ENCODE results near the gene ANKS1A. TPM values are rescaled to one million over a fixed set of nuclear protein-coding genes. Genes with fewer than 3 reads are reported as not detected.

The ANKS1A gene
- total RNA-seq, 1 donor from 2014 or later: 12.2 TPM

GRCh38 chr6:35034411-35035191 is 145.5 kb downstream of the ANKS1A start:
- FAIRE-seq (no peak), DNase-seq (ENCODE audit: low spot score in 2 of 2) (no peak)

- FAIRE-seq: no peak
- DNase-seq (ENCODE audit: low spot score in 2 of 2): no peak
Observed at GRCh38 chr6:35035481-35036030, 146.5 kb downstream of the ANKS1A start.

DNA sequence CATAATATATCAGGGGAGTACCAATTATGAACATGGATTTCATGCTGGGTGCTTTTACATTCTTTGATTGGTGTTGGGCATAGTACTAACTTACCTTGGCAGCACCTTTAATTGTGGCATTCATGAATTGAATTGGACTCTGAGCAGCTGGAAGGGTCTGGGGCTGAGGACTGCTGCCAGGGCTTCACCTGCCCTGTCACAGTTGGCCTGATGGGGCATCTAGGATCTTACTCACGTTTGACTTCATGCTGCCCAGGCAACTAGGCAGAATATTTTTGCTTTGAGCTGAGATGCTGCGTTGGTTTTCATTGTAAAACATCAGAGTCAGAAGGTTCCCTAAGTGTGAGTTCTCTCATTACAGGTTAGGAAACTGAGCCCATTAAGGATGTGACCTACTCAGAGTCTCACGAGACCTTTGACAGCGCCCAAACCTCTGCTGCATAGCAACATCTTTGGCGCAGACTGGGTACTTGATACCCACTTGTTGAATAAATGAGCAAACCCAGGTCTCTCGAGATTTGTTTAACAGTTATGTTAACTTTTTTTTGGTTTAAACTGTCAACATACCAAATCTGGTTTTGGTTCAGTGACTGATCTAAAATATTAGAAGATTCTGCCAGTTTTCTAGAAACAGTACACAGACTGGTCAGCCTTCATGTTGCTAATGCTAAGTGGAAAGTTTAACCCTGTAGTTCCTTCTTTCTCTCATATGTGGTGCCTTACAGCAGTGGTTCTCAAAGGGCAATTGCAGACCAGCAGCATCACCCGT is 147.2 kb downstream of the ANKS1A start:
- FAIRE-seq (no peak), DNase-seq (ENCODE audit: low spot score in 2 of 2) (no peak)

DNA sequence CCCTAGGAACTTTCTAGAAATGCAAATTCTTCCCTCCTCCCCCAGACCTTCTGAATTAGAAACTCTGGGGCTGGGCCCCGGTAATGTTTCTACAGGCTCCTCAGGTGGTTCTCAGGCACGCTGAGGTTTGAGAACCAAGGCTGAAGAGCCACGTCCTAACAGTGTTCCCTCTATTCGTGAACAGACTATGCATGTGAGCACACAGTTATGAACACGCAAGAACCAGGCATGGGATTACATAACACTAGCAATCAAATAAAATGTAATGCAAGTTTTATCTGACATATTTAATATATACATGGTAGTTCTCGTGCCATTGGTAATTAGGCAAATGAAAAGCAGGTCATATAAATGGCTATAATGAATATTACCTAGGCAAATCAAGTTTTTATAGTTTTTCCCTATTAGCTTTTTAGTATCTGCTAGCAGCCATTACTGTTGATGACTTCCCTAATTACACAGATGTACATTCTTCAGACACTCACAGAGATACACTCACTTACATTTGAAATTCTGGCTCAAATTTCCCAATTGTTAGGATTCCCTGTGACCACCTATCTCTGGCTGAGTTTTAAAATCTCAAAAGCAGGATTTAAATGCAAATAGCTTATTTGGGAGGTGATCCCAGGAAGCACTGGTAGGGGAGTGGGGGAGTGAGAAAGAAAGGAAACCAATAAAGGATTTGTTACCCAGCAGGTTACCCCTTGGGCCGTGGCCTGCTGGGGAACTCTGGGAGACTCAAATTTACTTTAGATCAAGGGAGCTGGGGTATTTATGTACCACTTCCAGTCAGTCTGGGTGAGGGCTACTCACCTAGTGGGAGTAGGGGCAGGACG is 148.0 kb downstream of the ANKS1A start:
- DNase-seq (ENCODE audit: low spot score in 2 of 2) (no peak), FAIRE-seq (no peak)

DNA sequence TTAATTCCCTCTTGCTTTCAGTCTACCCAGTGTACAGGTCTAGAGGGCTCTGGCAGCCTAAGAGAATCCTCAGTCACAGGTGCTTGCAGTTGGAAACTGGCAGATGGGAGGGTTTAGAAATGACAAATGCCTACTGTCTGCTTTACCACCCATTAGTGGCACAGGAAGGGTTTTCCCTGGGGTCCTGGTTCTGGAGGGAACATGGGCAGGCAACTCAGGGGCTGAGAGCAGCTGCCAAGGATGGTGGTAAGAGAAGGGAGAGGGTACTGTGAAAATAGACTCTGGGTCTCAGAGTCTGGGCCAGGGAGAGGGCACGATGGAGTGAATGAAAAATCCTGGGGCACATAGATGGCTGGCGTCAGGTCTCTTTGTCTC is 148.6 kb downstream of the ANKS1A start:
- FAIRE-seq: no peak
- no peak for DNase-seq (ENCODE audit: low spot score in 2 of 2)

DNA sequence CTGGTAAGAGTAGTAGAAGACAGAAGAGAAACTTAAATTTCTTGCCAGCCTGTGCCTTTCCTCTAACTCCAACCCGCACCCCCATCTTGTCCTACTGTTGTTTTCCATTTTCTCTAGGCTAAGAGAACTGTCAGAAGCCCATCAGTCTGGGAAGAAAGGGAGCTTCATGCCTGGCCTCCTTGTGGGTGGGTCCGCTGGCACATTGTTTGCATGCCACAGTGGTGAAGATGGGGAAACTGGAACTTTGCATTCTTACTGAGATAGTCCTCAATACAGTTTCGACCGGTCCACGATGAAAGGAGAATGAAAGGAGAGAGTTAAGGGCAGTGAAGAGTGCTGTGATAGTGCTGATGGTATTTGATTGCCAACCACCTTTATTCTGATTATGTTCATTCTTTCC is 149.0 kb downstream of the ANKS1A start:
- no peak for DNase-seq (ENCODE audit: low spot score in 2 of 2)

GRCh38 chr6:35040398-35040797 is 151.3 kb downstream of the ANKS1A start:
- no peak for DNase-seq (ENCODE audit: low spot score in 2 of 2)
- FAIRE-seq: no peak

More for the DNA sequence above, 149.0 kb downstream of the ANKS1A start:
- no peak for FAIRE-seq

- DNase-seq (ENCODE audit: low spot score in 2 of 2) (no peak), FAIRE-seq (no peak)
Observed at GRCh38 chr6:35041086-35041861, 152.2 kb downstream of the ANKS1A start.

DNA sequence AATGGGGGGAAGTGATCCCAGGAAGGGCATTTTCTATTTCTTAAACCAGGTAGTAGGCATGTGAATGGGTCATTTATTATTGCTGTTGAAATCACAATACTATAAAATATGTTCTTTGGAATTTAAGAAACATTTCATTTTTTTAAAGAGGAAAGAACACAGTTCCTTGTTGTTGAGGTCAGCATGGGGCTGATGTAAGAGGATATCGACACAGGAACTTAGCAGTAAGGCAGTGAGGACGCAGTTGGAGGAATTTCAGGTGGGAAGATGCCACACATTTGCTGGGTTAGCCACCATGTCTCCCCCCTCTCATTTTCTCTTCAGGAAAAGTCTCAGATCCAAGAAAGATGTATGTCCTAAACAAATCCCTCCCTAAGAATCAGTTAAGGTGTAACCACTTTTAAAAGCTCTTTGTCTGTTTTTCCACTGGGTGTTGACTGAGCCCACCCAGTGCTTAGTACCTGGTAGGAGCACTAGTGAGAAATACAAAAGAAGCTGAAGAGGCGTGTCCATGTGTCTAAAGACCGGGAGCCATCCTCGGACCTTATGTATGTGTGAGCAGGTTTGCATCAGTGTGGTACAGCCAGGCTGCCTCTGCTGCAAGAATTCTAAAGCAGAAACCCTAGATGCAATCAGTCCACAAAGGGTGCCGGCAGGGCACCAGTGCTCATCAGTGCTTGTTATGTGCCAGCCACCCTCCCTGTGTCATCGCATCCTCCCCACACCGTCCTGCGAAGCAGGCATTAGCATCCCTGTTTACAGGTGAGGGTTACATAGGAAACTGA is 153.2 kb downstream of the ANKS1A start:
- DNase-seq (ENCODE audit: low spot score in 2 of 2): no peak
- FAIRE-seq: no peak

DNA sequence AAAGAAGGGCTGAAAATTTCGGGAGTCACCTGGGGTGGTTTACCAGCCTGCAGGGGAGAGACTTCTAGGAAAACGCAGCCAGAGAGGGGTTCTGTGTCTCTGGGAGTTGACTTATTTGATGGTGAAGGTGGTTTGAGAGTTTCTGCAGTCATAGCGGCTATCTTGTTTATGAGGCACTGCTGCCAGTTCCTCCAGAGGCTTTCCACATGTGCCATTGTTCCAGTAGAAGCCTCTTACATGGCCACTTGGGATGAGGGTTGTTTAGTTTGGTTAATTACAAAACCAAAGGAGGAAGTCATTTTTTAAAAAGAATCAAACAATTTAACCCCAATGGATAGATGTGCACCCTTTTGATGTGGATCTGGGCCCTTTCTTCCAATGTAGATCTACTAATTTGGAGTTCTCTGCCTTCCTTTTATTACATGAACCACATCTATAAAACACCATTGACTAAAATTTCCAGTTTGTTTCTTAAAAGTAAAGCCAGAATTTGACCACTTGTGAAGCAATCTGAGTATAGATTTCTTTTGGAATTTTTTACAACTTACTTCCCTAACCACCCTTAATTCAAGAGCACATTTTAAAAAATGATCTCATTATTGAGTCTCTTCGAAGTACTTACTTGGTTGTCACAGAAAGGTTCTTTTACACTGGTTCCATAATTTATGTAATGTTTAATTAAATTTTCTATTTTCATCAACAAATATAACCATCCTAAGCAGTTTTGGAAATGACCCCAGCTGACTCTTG is 154.5 kb downstream of the ANKS1A start:
- no peak for FAIRE-seq
- DNase-seq (ENCODE audit: low spot score in 2 of 2): no peak

DNA sequence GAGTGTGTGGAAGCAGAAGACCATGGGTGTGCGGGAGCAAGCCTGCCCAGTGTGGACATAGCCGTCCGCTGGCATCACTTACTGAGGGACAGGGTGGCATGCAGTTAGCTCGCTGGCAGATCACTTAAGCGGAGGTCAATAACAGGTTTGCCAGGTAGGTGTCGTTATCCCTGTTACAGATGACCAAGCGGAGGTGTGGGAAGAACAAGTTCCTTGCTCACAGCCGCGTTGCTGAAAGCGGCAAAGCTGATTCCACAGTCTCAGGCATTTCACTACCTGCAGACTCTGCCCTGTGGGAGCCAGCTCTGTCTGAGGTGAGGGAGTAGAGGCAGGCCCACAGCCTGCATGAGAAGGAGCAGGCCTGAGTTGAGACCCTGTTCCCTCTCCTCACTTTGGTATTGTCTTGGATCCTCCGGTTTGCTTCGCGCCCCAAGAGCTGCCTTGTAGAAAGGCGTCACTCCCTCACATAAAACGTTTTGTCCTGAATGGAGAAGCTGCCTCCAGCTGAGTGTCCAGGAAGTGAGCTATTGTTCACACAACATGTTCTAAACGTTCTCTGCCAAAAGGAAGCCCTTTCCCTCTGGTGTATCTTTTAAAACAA is 155.2 kb downstream of the ANKS1A start:
- no peak for FAIRE-seq
- DNase-seq (ENCODE audit: low spot score in 2 of 2): no peak

- no peak for DNase-seq (ENCODE audit: low spot score in 2 of 2)
- FAIRE-seq: no peak
Observed at GRCh38 chr6:35044761-35045421, 155.8 kb downstream of the ANKS1A start.

DNA sequence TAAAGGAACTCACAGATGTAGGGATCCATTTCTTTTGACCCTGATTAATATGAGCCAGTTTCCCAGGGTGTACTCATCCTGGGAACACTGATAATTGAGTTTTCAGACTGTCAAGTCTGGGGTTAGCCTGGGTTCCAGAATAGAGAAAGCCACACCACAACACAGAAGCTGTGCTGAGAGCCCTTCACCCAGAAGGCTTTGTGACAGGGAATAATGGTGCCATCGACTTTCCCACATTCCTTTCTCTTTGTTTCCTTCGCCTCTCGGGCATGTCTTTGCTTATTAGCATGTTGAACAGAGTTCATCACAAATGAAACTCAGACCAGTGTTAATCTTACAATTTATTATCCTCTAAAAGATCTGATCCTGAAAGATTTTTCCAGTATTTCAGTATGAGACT is 157.0 kb downstream of the ANKS1A start:
- DNase-seq (ENCODE audit: low spot score in 2 of 2) (no peak), FAIRE-seq (no peak)

GRCh38 chr6:35046862-35047261 is 157.8 kb downstream of the ANKS1A start:
- DNase-seq (ENCODE audit: low spot score in 2 of 2): no peak
- FAIRE-seq: no peak

- FAIRE-seq (no peak), DNase-seq (ENCODE audit: low spot score in 2 of 2) (no peak)
Observed at GRCh38 chr6:35047265-35048011, 158.4 kb downstream of the ANKS1A start.

GRCh38 chr6:35048031-35048613 is 159.1 kb downstream of the ANKS1A start:
- DNase-seq (ENCODE audit: low spot score in 2 of 2) (no peak), FAIRE-seq (no peak)

Measured in frontal cortex (tissue), 4 donors.